ENCODE results near the gene DYNLL1. TPM values are rescaled to one million over a fixed set of nuclear protein-coding genes. Genes with fewer than 3 reads are reported as not detected.

DYNLL1 gene
- total and polyA plus RNA-seq, 2 of the 13 experiments (the other 11 are each of a cell fraction or from before 2014, with no cell fraction given): 271 to 294 TPM

GRCh38 chr12:120528861-120529525, 33.1 kb downstream of the DYNLL1 start, which contains the start of gene COQ5 (continued):
- TF ChIP-seq ATF7 (IDR thresholded peaks at IDR 0.05) (no peak), ATF7 (CRISPR knock-in tag; IDR thresholded peaks at IDR 0.05) (peak; percentile 86; the same call in 1 of the 2 replicates), PITX1 (CRISPR knock-in tag; IDR thresholded peaks at IDR 0.05) (peak; percentile 36; the same call in 1 of the 2 replicates), NCOA1 (CRISPR knock-in tag; IDR thresholded peaks at IDR 0.05) (peak; percentile 60; the same call in 1 of the 2 replicates)

DNA sequence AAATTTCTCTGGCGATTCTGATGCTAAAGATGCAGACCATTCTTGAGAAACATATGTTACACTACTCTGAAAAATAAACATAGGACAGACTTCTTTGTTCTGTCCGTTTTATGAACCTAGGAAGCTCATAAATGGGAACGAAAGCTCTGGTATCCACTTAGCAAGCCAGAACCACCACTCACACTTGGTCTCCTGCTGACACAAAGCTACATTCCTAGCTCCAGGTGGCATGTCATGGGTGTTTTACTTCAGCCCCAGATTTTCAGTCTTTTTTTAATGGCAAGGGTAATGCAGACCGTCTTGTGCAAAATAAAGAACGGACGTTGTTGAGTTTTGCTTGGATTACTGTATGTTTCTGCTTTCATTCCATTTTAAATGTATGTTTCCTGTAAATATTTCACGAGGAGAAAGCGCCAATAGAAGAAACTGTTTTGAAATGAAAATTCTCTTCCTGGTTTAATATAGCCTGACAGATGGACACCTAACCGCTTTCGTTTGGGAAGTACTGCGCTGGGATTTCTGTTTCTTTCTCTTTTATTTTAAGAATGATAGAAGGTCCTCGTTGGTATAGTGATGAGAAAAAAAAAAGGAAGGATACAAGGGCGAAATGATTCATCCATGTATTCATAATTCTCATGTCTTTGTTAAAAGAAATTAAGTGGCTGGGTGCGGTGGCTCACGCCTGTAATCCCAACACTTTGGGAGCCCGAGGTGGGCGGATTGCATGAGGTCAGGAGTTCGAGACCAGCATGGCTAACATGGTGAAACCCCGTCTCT, 33.9 kb downstream of the DYNLL1 start:
- H2AFZ ChIP-seq (ENCODE audit: low read length): peak overlapping the region; percentile 72
- peaks cover 7% of the 10 kb centered on the region for H3K79me2 ChIP-seq (ENCODE audit: insufficient read depth, low read length)
- no peaks in the 10 kb centered on the region for H3K9me3 ChIP-seq (ENCODE audit: low read length)
- H3K4me1 ChIP-seq (ENCODE audit: insufficient read depth, low read length): no peaks in the 10 kb centered on the region
- H3K4me2 ChIP-seq (ENCODE audit: low read depth, low read length): peak overlapping the region; percentile 92
- BruUV-seq (replicated peaks): no TSS peak
- ChIA-PET POLR2A (interaction anchor here (0.5 to 2.7 kb wide), 9 partner anchors 8 to 855 kb away, joined by 3 to 30 read pairs (median 9); partner anchors contain the start of genes DYNLL1, POP5 and RNU4-2), CTCF (ENCODE audit: low intra/inter-chr PET ratio, low total read pairs) (no interaction called here)
- H3K27ac ChIP-seq (ENCODE audit: extremely low read length, insufficient read depth, low read length): peak overlapping the region; percentile 97
- no peaks in the 10 kb centered on the region for H3K27me3 ChIP-seq (ENCODE audit: control insufficient read depth in 1 of 2, insufficient read depth in 2 of 2, low read length in 2 of 2)
- FAIRE-seq (peak; percentile 30), DNase-seq (ENCODE audit: low spot score) (peak; percentile 68), ATAC-seq (peak; percentile 81)
- peak overlapping the region; percentile 72 to 95 (median 82) for H3K4me3 ChIP-seq (replicated peaks in 1 of 3; ENCODE audit: insufficient read depth in 1 of 3, low read depth in 2 of 3, low read length in 3 of 3)
- peak overlapping the region; percentile 95 for H3K9ac ChIP-seq (ENCODE audit: insufficient read depth, low read depth, low read length)
- in situ Hi-C loops (cut with HindIII; ENCODE audit: extremely low pct_ligation_motif_present, low pct_unique_long_range_greater_than_20kb) (no loop called here), intact Hi-C loops (cut with micrococcal nuclease; ENCODE audit: unreplicated experiment) (loop anchor here (2.0 to 5.0 kb wide), 3 partner anchors 21 to 73 kb away; partner anchors contain the start of gene SRSF9)
- no peaks in the 10 kb centered on the region for H3K36me3 ChIP-seq (replicated peaks in 1 of 2; ENCODE audit: control insufficient read depth in 1 of 2, insufficient read depth in 2 of 2, low read length in 2 of 2)
- H4K20me1 ChIP-seq (ENCODE audit: insufficient read depth, low read length): no peaks in the 10 kb centered on the region
- WGBS (ENCODE audit: low lambda C conversion rate): 3% methylated on average over 19 of the region's 19 CpGs
- TF ChIP-seq ZNF792 (CRISPR knock-in tag; IDR thresholded peaks at IDR 0.05) (0 out of 2 replicates have a peak, but pooled peaks have one; percentile 26), CEBPG (CRISPR knock-in tag; IDR thresholded peaks at IDR 0.05) (peak; percentile 17; the same call in 1 of the 2 replicates), ZMAT3 (CRISPR knock-in tag; conservative IDR thresholded peaks at IDR 0.05) (no peak), ZBTB44 (CRISPR knock-in tag; IDR thresholded peaks at IDR 0.05) (no peak), ZNF383 (CRISPR knock-in tag; IDR thresholded peaks at IDR 0.05; ENCODE audit: borderline replicate concordance) (0 out of 2 replicates have a peak, but pooled peaks have one; percentile 7), CREB1 (IDR thresholded peaks at IDR 0.05) (no peak), CREB1 (CRISPR knock-in tag; IDR thresholded peaks at IDR 0.05) (0 out of 2 replicates have a peak, but pooled peaks have one; percentile 23), RORA (CRISPR knock-in tag; IDR thresholded peaks at IDR 0.05) (no peak), ZSCAN25 (CRISPR knock-in tag; IDR thresholded peaks at IDR 0.05) (0 out of 2 replicates have a peak, but pooled peaks have one; percentile 40)
- TF ChIP-seq, protein P1, sequence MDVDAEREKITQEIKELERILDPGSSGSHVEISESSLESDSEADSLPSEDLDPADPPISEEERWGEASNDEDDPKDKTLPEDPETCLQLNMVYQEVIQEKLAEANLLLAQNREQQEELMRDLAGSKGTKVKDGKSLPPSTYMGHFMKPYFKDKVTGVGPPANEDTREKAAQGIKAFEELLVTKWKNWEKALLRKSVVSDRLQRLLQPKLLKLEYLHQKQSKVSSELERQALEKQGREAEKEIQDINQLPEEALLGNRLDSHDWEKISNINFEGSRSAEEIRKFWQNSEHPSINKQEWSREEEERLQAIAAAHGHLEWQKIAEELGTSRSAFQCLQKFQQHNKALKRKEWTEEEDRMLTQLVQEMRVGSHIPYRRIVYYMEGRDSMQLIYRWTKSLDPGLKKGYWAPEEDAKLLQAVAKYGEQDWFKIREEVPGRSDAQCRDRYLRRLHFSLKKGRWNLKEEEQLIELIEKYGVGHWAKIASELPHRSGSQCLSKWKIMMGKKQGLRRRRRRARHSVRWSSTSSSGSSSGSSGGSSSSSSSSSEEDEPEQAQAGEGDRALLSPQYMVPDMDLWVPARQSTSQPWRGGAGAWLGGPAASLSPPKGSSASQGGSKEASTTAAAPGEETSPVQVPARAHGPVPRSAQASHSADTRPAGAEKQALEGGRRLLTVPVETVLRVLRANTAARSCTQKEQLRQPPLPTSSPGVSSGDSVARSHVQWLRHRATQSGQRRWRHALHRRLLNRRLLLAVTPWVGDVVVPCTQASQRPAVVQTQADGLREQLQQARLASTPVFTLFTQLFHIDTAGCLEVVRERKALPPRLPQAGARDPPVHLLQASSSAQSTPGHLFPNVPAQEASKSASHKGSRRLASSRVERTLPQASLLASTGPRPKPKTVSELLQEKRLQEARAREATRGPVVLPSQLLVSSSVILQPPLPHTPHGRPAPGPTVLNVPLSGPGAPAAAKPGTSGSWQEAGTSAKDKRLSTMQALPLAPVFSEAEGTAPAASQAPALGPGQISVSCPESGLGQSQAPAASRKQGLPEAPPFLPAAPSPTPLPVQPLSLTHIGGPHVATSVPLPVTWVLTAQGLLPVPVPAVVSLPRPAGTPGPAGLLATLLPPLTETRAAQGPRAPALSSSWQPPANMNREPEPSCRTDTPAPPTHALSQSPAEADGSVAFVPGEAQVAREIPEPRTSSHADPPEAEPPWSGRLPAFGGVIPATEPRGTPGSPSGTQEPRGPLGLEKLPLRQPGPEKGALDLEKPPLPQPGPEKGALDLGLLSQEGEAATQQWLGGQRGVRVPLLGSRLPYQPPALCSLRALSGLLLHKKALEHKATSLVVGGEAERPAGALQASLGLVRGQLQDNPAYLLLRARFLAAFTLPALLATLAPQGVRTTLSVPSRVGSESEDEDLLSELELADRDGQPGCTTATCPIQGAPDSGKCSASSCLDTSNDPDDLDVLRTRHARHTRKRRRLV (CRISPR knock-in tag; IDR thresholded peaks at IDR 0.05): peak; percentile 41; the same call in 1 of the 2 replicates
